Stimulated activated CD4-positive, alpha-beta T cell treated with anti-CD3 and anti-CD28 coated beads, Interleukin-1b, Interleukin-23, amount 100 ng/mL, for 24 hours (primary cell): ENCODE data around the gene SEPTIN2.
"Not testable (repeated sequence)": the region's sequence is repeated elsewhere in the genome, so short reads cannot be mapped to it uniquely, and the experiment has no call there.

Source experiments
- DNase-seq, 4 experiments: peaks; one replicate each; pipeline ENCODE4 v3.0.0-alpha.2; 2020; ENCODE audit warnings: low read depth in 4 of 4, low spot score in 1 of 4

The SEPTIN2 gene

DNA sequence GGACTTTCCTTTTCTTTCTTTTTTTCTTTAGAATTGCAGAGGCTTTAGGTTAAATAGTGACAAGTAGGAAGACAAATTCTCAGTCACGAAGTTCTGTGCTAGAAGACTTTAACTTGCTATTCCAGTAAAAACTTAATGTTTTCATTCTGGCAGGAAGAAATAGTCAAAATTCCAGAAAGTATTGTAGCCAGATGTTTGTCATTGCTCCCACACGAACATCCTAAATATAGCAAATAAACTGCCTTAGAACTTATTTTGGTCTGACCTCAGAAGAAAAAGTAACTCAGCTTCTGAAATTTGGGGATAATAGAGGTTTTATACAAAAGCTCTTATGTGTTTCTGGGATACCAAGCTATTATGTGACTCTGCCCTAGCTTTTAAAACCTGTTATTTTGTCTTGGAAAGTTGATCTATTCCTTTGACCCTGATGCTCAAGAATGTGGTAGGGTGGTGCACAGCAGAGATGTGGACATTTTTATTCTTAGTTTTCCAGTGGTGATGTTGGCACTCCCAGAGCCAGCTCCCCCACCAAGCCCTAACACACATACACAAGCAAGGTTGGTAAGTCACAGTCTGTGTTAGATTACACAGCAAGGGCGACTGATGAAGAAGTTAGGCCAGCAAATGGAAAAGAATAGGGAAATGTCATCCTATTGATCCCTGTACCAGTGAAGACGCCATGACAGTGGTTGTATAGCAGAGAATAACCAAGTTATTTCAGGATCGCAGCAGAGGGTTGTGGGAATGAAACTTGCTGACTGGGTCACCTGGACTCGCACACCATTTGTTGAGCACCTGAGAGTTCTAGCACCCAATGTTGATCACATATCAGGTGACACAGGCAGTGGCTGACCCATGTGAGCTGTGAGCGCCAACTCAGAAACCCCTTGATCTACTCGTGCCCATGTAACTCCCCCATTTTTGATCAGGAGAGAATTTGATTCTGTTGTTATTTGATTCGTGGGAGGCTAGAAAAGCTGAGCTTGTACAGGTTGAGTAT lies 64.1 kb downstream of the SEPTIN2 start:
- DNase-seq = no peak

GRCh38 chr2:241381872-241382271 lies 66.1 kb downstream of the SEPTIN2 start:
- no peak for DNase-seq

- not testable (repeated sequence) for DNase-seq
Observed at GRCh38 chr2:241385450-241385849, 69.7 kb downstream of the SEPTIN2 start.

DNA sequence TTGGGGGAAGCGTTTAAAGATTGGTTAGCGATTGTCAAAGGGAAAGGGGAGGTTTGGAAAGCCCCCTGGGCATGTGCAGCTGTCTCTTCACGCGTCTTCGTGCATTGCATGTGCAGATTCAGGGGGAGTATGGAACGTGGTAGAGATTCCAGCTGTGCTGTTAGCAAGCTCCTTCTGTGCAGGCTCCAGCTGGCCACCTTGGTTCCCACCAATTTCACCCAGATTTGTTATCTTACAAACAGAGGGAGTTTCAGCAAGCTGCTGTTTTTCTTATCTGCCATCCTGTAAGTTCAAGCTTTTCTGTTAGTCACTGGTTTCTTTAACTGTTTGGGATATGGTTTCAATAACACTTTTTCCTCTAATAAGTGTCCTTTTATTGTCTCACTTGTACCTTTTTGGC lies 70.8 kb downstream of the SEPTIN2 start:
- DNase-seq = no peak

- no peak for DNase-seq
Observed at GRCh38 chr2:241389697-241390096, 74.0 kb downstream of the SEPTIN2 start.

- peak in 1 of 4 experiments; percentile 2 for DNase-seq
Observed at GRCh38 chr2:241390301-241391206, 74.8 kb downstream of the SEPTIN2 start.

- DNase-seq = no peak
Observed at GRCh38 chr2:241391892-241392665, 76.4 kb downstream of the SEPTIN2 start.

DNA sequence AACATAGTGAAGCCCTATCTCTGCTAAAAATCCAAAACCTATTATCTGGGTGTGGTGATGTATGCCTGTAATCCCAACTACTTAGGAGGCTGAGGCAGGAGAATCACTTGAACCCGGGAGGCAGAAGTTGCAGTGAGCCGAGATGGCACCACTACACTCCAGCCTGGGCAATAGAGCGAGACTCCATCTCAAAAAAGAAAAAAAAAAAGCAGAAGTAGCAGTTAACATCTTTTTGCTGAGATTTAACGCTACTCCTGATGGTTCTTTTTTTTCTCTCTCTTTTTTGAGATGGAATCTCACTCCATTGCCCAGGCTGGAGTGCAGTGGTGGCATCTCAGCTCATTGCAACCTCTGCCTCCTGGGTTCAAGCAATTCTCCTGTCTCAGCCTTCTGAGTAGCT lies 77.0 kb downstream of the SEPTIN2 start:
- not testable (repeated sequence) for DNase-seq

DNA sequence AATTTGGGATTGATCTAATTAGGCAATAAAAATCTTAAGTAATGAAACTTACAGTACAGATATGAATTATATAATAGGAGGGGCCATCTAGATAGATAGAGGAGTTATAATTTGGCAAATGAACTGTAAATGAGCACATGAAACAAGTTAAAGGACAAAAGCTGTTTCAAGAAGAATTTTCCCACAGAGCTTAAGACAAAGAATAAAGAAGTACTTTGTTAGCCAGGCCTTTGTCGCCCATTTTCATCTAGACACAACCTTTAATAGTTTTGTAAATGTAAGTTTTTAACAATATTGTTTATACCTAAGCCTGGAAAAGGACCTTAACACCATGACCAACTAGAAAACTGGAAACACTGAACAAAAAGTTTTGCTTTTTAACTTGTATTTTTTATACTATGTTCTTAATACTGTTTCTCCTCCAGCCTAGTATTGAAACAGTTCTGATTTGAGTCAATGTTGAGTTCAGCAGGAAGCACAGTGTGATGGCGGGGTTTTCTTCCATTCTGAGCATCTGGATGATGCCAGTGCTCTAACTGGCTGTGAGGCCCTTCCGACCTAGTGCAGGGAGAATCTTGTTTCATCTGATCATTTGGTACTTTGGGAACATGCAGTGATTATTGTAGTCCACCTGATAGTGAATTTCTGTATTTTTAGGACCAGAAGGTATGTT lies 77.9 kb downstream of the SEPTIN2 start:
- no peak for DNase-seq

- DNase-seq = not testable (repeated sequence)
Observed at GRCh38 chr2:241396809-241397208, 81.1 kb downstream of the SEPTIN2 start.

GRCh38 chr2:241399941-241400922 lies 84.5 kb downstream of the SEPTIN2 start:
- no peak for DNase-seq
